WTC11 (cell line): ENCODE results near the gene SLC25A45. TPM values are rescaled to one million over a fixed set of nuclear protein-coding genes. Genes with fewer than 3 reads are reported as not detected.

Experiments
- ATAC-seq: fragments of 200-7000 bp; cut with Tn5 transposase; 2 replicates; pipeline ENCODE4 v1.10.0; 2021; ENCODE audit warnings: mild to moderate bottlenecking, moderate library complexity
- CTCF ChIA-PET: fragments of 300-600 bp; sonication (Branson Sonifier 250); formaldehyde crosslinking; loops from one replicate; lab custom pipeline; 2021; ENCODE audit warnings: antibody characterized with exemption; lab: Charles Lee
- POLR2A ChIA-PET: fragments of 350-600 bp; sonication (Branson Sonifier 250); formaldehyde crosslinking; loops from one replicate; lab custom pipeline; 2021; ENCODE audit warnings: antibody characterized with exemption; lab: Charles Lee
- DNase-seq: peaks from one replicate; pipeline ENCODE4 v3.0.0; 2021; ENCODE audit warnings: low spot score
- H3K27ac Mint-ChIP-seq: 2 replicates; pipeline ENCODE4 v1.8.0; 2021; ENCODE audit warnings: mixed read lengths
- H3K27me3 Mint-ChIP-seq: 2 replicates; pipeline ENCODE4 v1.8.0; 2021; ENCODE audit warnings: low read depth, mild to moderate bottlenecking, moderate library complexity, mixed read lengths
- H3K36me3 Mint-ChIP-seq: 2 replicates; pipeline ENCODE4 v1.8.0; 2021; ENCODE audit warnings: mixed read lengths
- H3K4me1 Mint-ChIP-seq: 2 replicates; pipeline ENCODE4 v1.8.0; 2022; ENCODE audit warnings: mixed read lengths
- H3K4me3 Mint-ChIP-seq: 2 replicates; pipeline ENCODE4 v1.8.0; 2021; ENCODE audit warnings: mild to moderate bottlenecking, moderate library complexity, mixed read lengths
- H3K9me3 Mint-ChIP-seq: 2 replicates; pipeline ENCODE4 v1.8.0; 2021; ENCODE audit warnings: mixed read lengths
- CBFB ChIP-seq: sonication (generic); formaldehyde crosslinking; IDR thresholded peaks from 2 replicates; pipeline ENCODE4 v1.8.1; 2022; ENCODE audit warnings: mild to moderate bottlenecking, low read depth, missing genetic modification reagents
- CREM ChIP-seq: sonication (generic); formaldehyde crosslinking; IDR thresholded peaks from 2 replicates; pipeline ENCODE4 v1.8.1; 2022; ENCODE audit warnings: mild to moderate bottlenecking, missing genetic modification reagents, moderate library complexity
- ELF4 ChIP-seq: sonication (generic); formaldehyde crosslinking; IDR thresholded peaks from 2 replicates; pipeline ENCODE4 v1.8.1; 2022; ENCODE audit warnings: low read depth, mild to moderate bottlenecking, moderate library complexity, missing genetic modification reagents
- ETV6 ChIP-seq: sonication (generic); formaldehyde crosslinking; IDR thresholded peaks from 2 replicates; pipeline ENCODE4 v1.8.1; 2022; ENCODE audit warnings: mild to moderate bottlenecking, missing genetic modification reagents
- FOXJ3 ChIP-seq: sonication (generic); formaldehyde crosslinking; IDR thresholded peaks from 2 replicates; pipeline ENCODE4 v1.9.0; 2021; ENCODE audit warnings: missing genetic modification reagents, mild to moderate bottlenecking, borderline replicate concordance
- FOXP1 ChIP-seq: sonication (generic); formaldehyde crosslinking; IDR thresholded peaks from 2 replicates; pipeline ENCODE4 v1.8.0; 2022; ENCODE audit warnings: missing genetic modification reagents, mild to moderate bottlenecking, moderate library complexity, borderline replicate concordance
- IRF2 ChIP-seq: sonication (generic); formaldehyde crosslinking; IDR thresholded peaks from 2 replicates; pipeline ENCODE4 v1.8.0; 2022; ENCODE audit warnings: low read depth, missing genetic modification reagents, borderline replicate concordance
- KAT7 ChIP-seq: sonication (generic); formaldehyde crosslinking; IDR thresholded peaks from 2 replicates; pipeline ENCODE4 v1.8.1; 2023; ENCODE audit warnings: missing genetic modification reagents, mild to moderate bottlenecking, borderline replicate concordance
- MAX ChIP-seq: sonication (generic); formaldehyde crosslinking; IDR thresholded peaks from 2 replicates; pipeline ENCODE4 v1.8.0; 2022; ENCODE audit warnings: mild to moderate bottlenecking, missing genetic modification reagents
- NFE2L1 ChIP-seq: sonication (generic); formaldehyde crosslinking; IDR thresholded peaks from 2 replicates; pipeline ENCODE4 v1.8.1; 2023; ENCODE audit warnings: missing genetic modification reagents
- NR3C1 ChIP-seq: sonication (generic); formaldehyde crosslinking; conservative IDR thresholded peaks from 2 replicates; pipeline ENCODE4 v1.8.1; 2023; ENCODE audit warnings: low read depth, mild to moderate bottlenecking, missing genetic modification reagents
- OVOL2 ChIP-seq: fragments of 250-450 bp; sonication (Bioruptor Pico); IDR thresholded peaks from 2 replicates; pipeline ENCODE4 v1.9.0; 2021; ENCODE audit warnings: mild to moderate bottlenecking, borderline replicate concordance
- PRDM15 ChIP-seq: sonication (generic); formaldehyde crosslinking; IDR thresholded peaks from 2 replicates; pipeline ENCODE4 v1.8.0; 2022; ENCODE audit warnings: missing genetic modification reagents
- PRRX2 ChIP-seq: fragments of 250-450 bp; sonication (Bioruptor Pico); IDR thresholded peaks from 2 replicates; pipeline ENCODE4 v1.8.0; 2021; ENCODE audit warnings: mild to moderate bottlenecking
- RORB ChIP-seq: fragments of 250-450 bp; sonication (Bioruptor Pico); IDR thresholded peaks from 2 replicates; pipeline ENCODE4 v1.9.0; 2021; ENCODE audit warnings: mild to moderate bottlenecking
- SOX15 ChIP-seq: fragments of 250-450 bp; sonication (Bioruptor Pico); IDR thresholded peaks from 2 replicates; pipeline ENCODE4 v1.9.0; 2021; ENCODE audit warnings: mild to moderate bottlenecking
- TP53 ChIP-seq: sonication (generic); formaldehyde crosslinking; IDR thresholded peaks from 2 replicates; pipeline ENCODE4 v1.8.1; 2023; ENCODE audit warnings: mild to moderate bottlenecking, missing genetic modification reagents
- ZNF121 ChIP-seq: sonication (generic); formaldehyde crosslinking; IDR thresholded peaks from 2 replicates; pipeline ENCODE4 v1.8.0; 2023; ENCODE audit warnings: missing genetic modification reagents
- ZNF232 ChIP-seq: sonication (generic); formaldehyde crosslinking; IDR thresholded peaks from 2 replicates; pipeline ENCODE4 v1.8.0; 2022; ENCODE audit warnings: mild to moderate bottlenecking, missing genetic modification reagents
- ZNF263 ChIP-seq: sonication (generic); formaldehyde crosslinking; IDR thresholded peaks from 2 replicates; pipeline ENCODE4 v1.8.1; 2022; ENCODE audit warnings: low read depth, mild to moderate bottlenecking, moderate library complexity, missing genetic modification reagents
- total RNA-seq: library from RNA; stranded (reverse); gene quantifications from 3 replicates; pipeline ENCODE4 v1.2.3, GENCODE V29; 2021
- TF ChIP-seq, protein P1 (sequence below): fragments of 200-600 bp; IDR thresholded peaks from 2 replicates; pipeline ENCODE4 v1.8.0; 2022; ENCODE audit warnings: antibody characterized with exemption

Gene SLC25A45
- total RNA-seq, 1 experiment from 2014 or later: 1.7 TPM

DNA sequence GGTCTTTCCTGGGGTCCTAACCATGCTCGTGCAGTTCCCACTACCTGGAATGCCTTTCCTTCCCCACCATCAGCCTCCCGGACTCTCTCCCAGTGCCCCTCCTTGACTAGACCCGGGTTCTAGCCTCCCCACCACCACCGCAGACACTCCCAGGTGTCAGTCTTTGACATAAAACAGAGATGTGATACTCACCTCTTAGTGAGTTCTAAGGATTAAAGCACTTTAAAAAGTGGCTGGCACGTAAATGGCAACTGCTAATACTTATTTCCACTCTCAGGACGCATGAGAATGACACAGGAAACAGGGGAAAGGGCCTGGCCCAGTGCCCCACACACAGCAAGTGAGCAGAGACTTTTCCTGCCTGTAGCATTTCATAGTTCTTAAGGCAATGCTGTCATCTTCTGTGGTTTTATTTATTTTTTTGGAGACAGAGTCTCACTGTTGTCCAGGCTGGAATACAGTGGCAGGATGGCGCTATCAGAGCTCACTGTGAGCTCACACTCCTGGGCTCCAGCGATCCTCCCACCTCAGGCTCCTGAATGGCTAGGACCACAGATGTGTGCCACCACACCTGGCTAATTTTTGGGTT lies 1.9 kb upstream of the SLC25A45 start:
- no peak overlapping the region; the same call in 1 of the 2 replicates for H3K27ac Mint-ChIP-seq
- no peaks in the 10 kb centered on the region for H3K36me3 Mint-ChIP-seq
- DNase-seq (no peak), ATAC-seq (no peak)
- TF ChIP-seq IRF2 (CRISPR knock-in tag): no peak
- no peak for TF ChIP-seq ELF4 (CRISPR knock-in tag)
- no peak for TF ChIP-seq FOXP1 (CRISPR knock-in tag)
- TF ChIP-seq PRDM15: no peak
- no peak for TF ChIP-seq ETV6
- no peak for TF ChIP-seq CREM (CRISPR knock-in tag)
- TF ChIP-seq RORB: no peak
- no peaks in the 10 kb centered on the region; the same call in 1 of the 2 replicates for H3K27me3 Mint-ChIP-seq
- peaks cover 25% of the 10 kb centered on the region for H3K4me1 Mint-ChIP-seq
- H3K9me3 Mint-ChIP-seq: no peaks in the 10 kb centered on the region
- CTCF ChIA-PET: interaction anchor here (1.0 to 1.2 kb wide), 2 partner anchors 32 to 69 kb away, joined by 3 to 4 read pairs; no protein-coding TSS in a partner anchor
- no peak overlapping the region for H3K4me3 Mint-ChIP-seq
- POLR2A ChIA-PET: no interaction called here

DNA sequence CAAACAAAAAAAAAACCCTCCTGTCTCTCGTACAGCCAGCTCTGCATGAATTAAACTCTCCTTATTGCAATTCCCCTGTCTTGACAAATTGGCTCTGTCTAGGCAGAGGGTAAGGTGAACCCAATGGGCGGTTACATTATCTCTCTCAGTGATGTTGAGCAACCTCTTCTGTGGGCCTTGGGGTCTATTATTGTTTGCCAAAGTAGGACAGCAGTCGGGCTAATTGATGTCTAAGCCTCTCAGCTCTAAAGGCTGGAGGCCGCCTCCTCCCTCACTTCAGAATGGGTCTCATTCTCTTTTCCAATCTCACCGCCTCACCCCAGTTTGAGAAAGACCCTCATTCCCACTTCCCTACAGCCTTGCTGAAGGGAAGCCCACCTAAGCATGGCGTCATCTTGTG lies 1.3 kb upstream of the SLC25A45 start:
- no peak for TF ChIP-seq PRRX2 (CRISPR knock-in tag)
- no peak for TF ChIP-seq ZNF121 (CRISPR knock-in tag)
- no peak for TF ChIP-seq FOXJ3 (CRISPR knock-in tag)
- TF ChIP-seq, all 79 proteins: peak for 0
- Mint-ChIP-seq H3K36me3 (no peaks in the 10 kb centered on the region), H3K9me3 (no peaks in the 10 kb centered on the region), H3K4me3 (no peak overlapping the region), H3K27me3 (no peaks in the 10 kb centered on the region; the same call in 1 of the 2 replicates), H3K27ac (no peak overlapping the region), H3K4me1 (peaks cover 25% of the 10 kb centered on the region)
- POLR2A ChIA-PET: interaction anchor here (0.6 kb wide), 1 partner anchor 334 kb away, joined by 3 read pairs; no protein-coding TSS in a partner anchor
- ATAC-seq (no peak), DNase-seq (no peak)
- CTCF ChIA-PET: interaction anchor here (1.2 kb wide), 1 partner anchor 68 kb away, joined by 3 read pairs; no protein-coding TSS in a partner anchor

- ChIA-PET POLR2A (interaction anchor here (0.6 kb wide), 1 partner anchor 335 kb away, joined by 3 read pairs; no protein-coding TSS in a partner anchor), CTCF (interaction anchor here (1.0 kb wide), 1 partner anchor 127 kb away, joined by 3 read pairs; no protein-coding TSS in a partner anchor)
- peak overlapping the region; percentile 86 for H3K27ac Mint-ChIP-seq
- peak overlapping the region; percentile 36; the same call in 1 of the 2 replicates for H3K4me3 Mint-ChIP-seq
- no peaks in the 10 kb centered on the region for H3K9me3 Mint-ChIP-seq
- no peaks in the 10 kb centered on the region for H3K36me3 Mint-ChIP-seq
- H3K27me3 Mint-ChIP-seq: no peaks in the 10 kb centered on the region; the same call in 1 of the 2 replicates
- TF ChIP-seq SOX15 (CRISPR knock-in tag) (no peak), MAX (CRISPR knock-in tag) (no peak), TP53 (CRISPR knock-in tag) (no peak), NFE2L1 (CRISPR knock-in tag) (no peak), ZNF121 (CRISPR knock-in tag) (no peak), FOXJ3 (CRISPR knock-in tag) (no peak), PRDM15 (no peak), ZNF263 (CRISPR knock-in tag) (no peak), KAT7 (no peak), OVOL2 (CRISPR knock-in tag) (no peak), ZNF232 (CRISPR knock-in tag) (no peak), CBFB (no peak), ETV6 (no peak), NR3C1 (no peak), RORB (no peak)
- TF ChIP-seq, protein P1, sequence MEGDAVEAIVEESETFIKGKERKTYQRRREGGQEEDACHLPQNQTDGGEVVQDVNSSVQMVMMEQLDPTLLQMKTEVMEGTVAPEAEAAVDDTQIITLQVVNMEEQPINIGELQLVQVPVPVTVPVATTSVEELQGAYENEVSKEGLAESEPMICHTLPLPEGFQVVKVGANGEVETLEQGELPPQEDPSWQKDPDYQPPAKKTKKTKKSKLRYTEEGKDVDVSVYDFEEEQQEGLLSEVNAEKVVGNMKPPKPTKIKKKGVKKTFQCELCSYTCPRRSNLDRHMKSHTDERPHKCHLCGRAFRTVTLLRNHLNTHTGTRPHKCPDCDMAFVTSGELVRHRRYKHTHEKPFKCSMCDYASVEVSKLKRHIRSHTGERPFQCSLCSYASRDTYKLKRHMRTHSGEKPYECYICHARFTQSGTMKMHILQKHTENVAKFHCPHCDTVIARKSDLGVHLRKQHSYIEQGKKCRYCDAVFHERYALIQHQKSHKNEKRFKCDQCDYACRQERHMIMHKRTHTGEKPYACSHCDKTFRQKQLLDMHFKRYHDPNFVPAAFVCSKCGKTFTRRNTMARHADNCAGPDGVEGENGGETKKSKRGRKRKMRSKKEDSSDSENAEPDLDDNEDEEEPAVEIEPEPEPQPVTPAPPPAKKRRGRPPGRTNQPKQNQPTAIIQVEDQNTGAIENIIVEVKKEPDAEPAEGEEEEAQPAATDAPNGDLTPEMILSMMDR: no peak
- ATAC-seq: no peak
- H3K4me1 Mint-ChIP-seq: peaks cover 25% of the 10 kb centered on the region
- DNase-seq: no peak
Observed at GRCh38 chr11:65382804-65383368, 440 bp upstream of the SLC25A45 start.
